ENCODE measurements around the gene MAP3K5.

The MAP3K5 gene

DNA sequence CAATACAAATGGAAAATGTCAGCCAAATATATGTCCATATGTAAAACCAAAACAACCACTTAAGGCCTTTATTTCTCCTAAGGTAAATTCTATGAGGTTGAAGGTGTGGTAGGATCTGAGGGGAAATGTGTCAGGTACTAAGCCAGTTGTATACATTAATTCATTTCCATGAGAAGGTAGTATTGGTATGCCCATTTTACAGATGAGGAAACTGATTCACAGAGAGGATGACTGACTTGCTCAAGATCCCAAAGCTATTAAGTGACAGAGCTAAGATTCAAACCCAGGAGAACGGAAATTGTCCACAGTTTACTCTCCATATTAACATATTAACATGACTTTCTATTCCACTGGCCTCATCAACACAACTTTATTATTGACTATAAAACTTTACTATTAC is 177.9 kb downstream of the MAP3K5 start:
- Histone ChIP-seq H4K20me1 (ENCODE audit: low read depth, low read length) (no peaks in the 10 kb centered on the region), H3K36me3 (ENCODE audit: low read length) (no peaks in the 10 kb centered on the region), H3K9me3 (ENCODE audit: insufficient read depth, low read length) (no peaks in the 10 kb centered on the region), H3K4me3 (ENCODE audit: insufficient read depth, low read length, poor library complexity, severe bottlenecking) (no peak overlapping the region), H3K79me2 (ENCODE audit: insufficient read depth, low read length) (no peaks in the 10 kb centered on the region), H3K9me2 (replicated peaks; ENCODE audit: insufficient read depth, low read length) (no peaks in the 10 kb centered on the region), H3K4me2 (ENCODE audit: low read depth, low read length, poor library complexity, severe bottlenecking) (no peak overlapping the region), H3K27me3 (ENCODE audit: low read length) (no peaks in the 10 kb centered on the region), H3F3A (ENCODE audit: insufficient read depth) (no peaks in the 10 kb centered on the region), H2AFZ (ENCODE audit: low read depth, low read length, severe bottlenecking) (no peak overlapping the region), H3K9ac (ENCODE audit: low read length) (no peak overlapping the region), H3K27ac (ENCODE audit: low read depth, low read length) (no peak overlapping the region)
- TF ChIP-seq, protein P1, sequence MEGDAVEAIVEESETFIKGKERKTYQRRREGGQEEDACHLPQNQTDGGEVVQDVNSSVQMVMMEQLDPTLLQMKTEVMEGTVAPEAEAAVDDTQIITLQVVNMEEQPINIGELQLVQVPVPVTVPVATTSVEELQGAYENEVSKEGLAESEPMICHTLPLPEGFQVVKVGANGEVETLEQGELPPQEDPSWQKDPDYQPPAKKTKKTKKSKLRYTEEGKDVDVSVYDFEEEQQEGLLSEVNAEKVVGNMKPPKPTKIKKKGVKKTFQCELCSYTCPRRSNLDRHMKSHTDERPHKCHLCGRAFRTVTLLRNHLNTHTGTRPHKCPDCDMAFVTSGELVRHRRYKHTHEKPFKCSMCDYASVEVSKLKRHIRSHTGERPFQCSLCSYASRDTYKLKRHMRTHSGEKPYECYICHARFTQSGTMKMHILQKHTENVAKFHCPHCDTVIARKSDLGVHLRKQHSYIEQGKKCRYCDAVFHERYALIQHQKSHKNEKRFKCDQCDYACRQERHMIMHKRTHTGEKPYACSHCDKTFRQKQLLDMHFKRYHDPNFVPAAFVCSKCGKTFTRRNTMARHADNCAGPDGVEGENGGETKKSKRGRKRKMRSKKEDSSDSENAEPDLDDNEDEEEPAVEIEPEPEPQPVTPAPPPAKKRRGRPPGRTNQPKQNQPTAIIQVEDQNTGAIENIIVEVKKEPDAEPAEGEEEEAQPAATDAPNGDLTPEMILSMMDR (IDR thresholded peaks at IDR 0.05; ENCODE audit: insufficient read depth, low read length, poor library complexity, severe bottlenecking): no peak
- no peak for TF ChIP-seq EZH2phosphoT487 (conservative IDR thresholded peaks at IDR 0.05; ENCODE audit: low read length)

DNA sequence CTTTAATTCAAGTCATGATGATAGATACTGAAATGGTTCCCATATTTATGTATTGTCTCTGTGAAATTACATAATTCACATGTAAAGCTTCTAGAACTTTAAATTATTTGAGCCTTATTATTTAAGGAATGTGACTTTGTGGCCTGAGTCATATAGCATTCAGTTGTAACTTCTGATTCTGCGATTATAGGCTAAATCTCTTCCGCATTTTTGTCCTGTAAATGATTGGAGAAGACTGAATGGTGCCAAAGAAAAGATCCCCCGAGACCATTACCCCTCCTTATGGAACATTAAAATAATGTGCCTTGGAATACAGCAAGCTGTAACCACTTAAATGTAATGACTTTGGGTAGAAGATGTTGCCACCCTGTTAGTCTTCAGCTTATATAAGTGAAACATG is 178.8 kb downstream of the MAP3K5 start:
- H3K27me3 ChIP-seq (ENCODE audit: low read length): no peaks in the 10 kb centered on the region
- H2AFZ ChIP-seq (ENCODE audit: low read depth, low read length, severe bottlenecking): no peak overlapping the region
- H4K20me1 ChIP-seq (ENCODE audit: low read depth, low read length): no peaks in the 10 kb centered on the region
- H3K4me3 ChIP-seq (ENCODE audit: insufficient read depth, low read length, poor library complexity, severe bottlenecking): no peak overlapping the region
- no peaks in the 10 kb centered on the region for H3K36me3 ChIP-seq (ENCODE audit: low read length)
- no peak for TF ChIP-seq EZH2phosphoT487 (conservative IDR thresholded peaks at IDR 0.05; ENCODE audit: low read length)
- TF ChIP-seq, protein P1 (IDR thresholded peaks at IDR 0.05; ENCODE audit: insufficient read depth, low read length, poor library complexity, severe bottlenecking): no peak
- no peak overlapping the region for H3K27ac ChIP-seq (ENCODE audit: low read depth, low read length)
- H3F3A ChIP-seq (ENCODE audit: insufficient read depth): no peaks in the 10 kb centered on the region
- no peaks in the 10 kb centered on the region for H3K79me2 ChIP-seq (ENCODE audit: insufficient read depth, low read length)
- no peaks in the 10 kb centered on the region for H3K9me2 ChIP-seq (replicated peaks; ENCODE audit: insufficient read depth, low read length)
- H3K9me3 ChIP-seq (ENCODE audit: insufficient read depth, low read length): no peaks in the 10 kb centered on the region
- no peak overlapping the region for H3K4me2 ChIP-seq (ENCODE audit: low read depth, low read length, poor library complexity, severe bottlenecking)
- H3K9ac ChIP-seq (ENCODE audit: low read length): no peak overlapping the region

DNA sequence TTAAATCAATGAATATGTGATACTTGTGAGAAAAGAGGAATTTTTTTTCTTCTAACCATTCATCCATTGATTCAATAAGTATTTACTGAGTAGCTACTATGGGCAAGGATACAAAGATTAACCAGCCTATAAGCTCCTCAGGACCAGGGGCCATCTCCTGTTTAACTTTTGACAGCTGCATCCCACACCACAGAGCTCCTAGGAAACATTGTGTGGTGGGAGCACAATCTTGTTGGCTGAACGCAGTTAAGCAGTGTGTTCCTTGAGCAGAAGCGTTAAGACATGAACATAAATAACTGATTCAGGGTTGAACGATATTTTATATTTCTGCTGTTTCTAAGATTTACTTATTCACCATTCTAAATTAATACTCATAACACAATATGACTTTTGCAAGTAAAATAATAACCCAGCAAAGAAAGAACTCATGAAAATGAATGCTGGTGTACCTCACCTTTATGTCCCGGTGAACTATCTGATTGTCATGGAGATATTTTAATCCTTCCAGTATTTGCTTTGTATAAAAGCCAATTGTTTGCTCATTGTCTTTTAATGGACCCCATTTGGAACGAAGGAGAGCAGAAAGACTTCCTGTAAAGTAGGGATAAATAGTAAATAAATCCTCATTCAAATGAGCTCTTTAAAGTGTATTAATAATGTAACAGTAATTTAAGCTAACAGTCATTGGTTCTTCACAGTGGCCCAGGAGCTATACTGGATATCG is 179.4 kb downstream of the MAP3K5 start:
- no peak overlapping the region for H3K4me2 ChIP-seq (ENCODE audit: low read depth, low read length, poor library complexity, severe bottlenecking)
- no peaks in the 10 kb centered on the region for H3K36me3 ChIP-seq (ENCODE audit: low read length)
- H3K27ac ChIP-seq (ENCODE audit: low read depth, low read length): no peak overlapping the region
- no peaks in the 10 kb centered on the region for H3F3A ChIP-seq (ENCODE audit: insufficient read depth)
- no peaks in the 10 kb centered on the region for H4K20me1 ChIP-seq (ENCODE audit: low read depth, low read length)
- H3K9ac ChIP-seq (ENCODE audit: low read length): no peak overlapping the region
- no peak overlapping the region for H2AFZ ChIP-seq (ENCODE audit: low read depth, low read length, severe bottlenecking)
- H3K79me2 ChIP-seq (ENCODE audit: insufficient read depth, low read length): no peaks in the 10 kb centered on the region
- TF ChIP-seq EZH2phosphoT487 (conservative IDR thresholded peaks at IDR 0.05; ENCODE audit: low read length): no peak
- TF ChIP-seq, protein P1 (IDR thresholded peaks at IDR 0.05; ENCODE audit: insufficient read depth, low read length, poor library complexity, severe bottlenecking): no peak
- no peaks in the 10 kb centered on the region for H3K9me3 ChIP-seq (ENCODE audit: insufficient read depth, low read length)
- no peaks in the 10 kb centered on the region for H3K27me3 ChIP-seq (ENCODE audit: low read length)
- no peaks in the 10 kb centered on the region for H3K9me2 ChIP-seq (replicated peaks; ENCODE audit: insufficient read depth, low read length)
- no peak overlapping the region for H3K4me3 ChIP-seq (ENCODE audit: insufficient read depth, low read length, poor library complexity, severe bottlenecking)
